Ishikawa (cell line): Measurements from ENCODE around the gene MAP3K5.

Experiments
- RAD21 ChIP-seq: IDR thresholded peaks from 2 replicates; pipeline ENCODE4 v1.6.1; 2012; ENCODE audit warnings: low read depth
- YY1 ChIP-seq: IDR thresholded peaks from 2 replicates; pipeline ENCODE4 v1.6.1; 2012; ENCODE audit warnings: low read depth

DNA sequence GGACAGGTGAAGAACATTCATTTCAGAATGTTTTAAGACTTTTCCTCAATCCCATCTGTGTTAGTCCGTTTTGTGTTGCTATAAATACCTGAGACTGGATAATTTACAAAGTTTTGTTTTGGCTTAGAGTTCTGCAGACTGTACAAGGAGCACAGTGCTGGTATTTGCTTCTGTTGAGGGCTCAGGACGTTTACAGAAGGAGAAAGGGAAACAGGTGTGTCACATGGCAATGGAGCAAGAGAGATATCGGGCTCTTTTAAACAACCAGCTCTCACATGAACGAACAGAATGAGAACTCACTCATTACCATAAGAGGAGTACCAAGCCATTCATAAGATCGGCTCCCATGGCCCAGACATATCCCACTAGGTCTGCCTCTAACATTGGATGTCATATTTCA is 258.8 kb downstream of the MAP3K5 start:
- TF ChIP-seq YY1 = no peak
- no peak for TF ChIP-seq RAD21
